Cardiac fibroblast (primary cell): ENCODE data around the gene XAB2.

Source experiments
- DNase-seq, 2 donors: peaks; one replicate each; pipeline versions ENCODE4 v3.0.0 to v3.0.0-alpha.2; 2010; ENCODE audit warnings: low read depth in 2 of 2
- H3K4me3 ChIP-seq, 2 donors: replicated peaks in 1 of 2; 1 replicate in 1 of 2; 2 replicates in 1 of 2; pipeline ENCODE4 v1.5.1; 2011; ENCODE audit warnings: low read depth in 2 of 2, low read length in 2 of 2, mild to moderate bottlenecking in 2 of 2, moderate library complexity in 1 of 2
- TF ChIP-seq, protein P1 (sequence below): IDR thresholded peaks from one replicate; pipeline ENCODE4 v1.5.1; 2011; ENCODE audit warnings: low read depth, mild to moderate bottlenecking, low read length, inconsistent platforms

The XAB2 gene

DNA sequence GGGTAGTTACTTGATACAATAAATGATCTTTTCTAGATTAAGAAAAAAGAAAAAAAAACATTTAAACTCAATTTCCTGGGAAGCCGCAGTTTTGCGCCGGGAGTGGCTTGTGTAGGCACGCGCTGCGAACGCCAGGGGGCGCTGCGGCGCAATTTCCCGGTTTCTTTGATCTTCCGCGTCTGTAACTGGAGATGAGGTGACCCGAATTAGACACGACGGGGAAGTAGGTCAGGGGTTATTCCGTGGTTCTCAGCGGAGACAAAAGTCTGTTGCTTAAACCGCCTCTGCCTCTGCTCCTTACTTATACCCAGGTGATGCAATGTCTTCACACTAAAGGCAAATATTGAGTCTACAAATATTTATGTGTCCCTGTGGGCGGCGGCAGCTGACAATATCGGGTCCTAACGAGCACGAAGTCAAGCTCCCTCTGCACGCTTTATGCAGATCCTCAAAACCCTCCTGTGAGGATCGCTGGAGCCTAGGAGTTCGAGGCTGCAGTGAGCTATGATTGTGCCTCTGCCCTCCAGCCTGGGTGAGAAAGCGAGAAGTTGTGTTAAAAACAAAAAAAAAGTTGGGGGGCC lies 22.8 kb upstream of the XAB2 start:
- TF ChIP-seq, protein P1, sequence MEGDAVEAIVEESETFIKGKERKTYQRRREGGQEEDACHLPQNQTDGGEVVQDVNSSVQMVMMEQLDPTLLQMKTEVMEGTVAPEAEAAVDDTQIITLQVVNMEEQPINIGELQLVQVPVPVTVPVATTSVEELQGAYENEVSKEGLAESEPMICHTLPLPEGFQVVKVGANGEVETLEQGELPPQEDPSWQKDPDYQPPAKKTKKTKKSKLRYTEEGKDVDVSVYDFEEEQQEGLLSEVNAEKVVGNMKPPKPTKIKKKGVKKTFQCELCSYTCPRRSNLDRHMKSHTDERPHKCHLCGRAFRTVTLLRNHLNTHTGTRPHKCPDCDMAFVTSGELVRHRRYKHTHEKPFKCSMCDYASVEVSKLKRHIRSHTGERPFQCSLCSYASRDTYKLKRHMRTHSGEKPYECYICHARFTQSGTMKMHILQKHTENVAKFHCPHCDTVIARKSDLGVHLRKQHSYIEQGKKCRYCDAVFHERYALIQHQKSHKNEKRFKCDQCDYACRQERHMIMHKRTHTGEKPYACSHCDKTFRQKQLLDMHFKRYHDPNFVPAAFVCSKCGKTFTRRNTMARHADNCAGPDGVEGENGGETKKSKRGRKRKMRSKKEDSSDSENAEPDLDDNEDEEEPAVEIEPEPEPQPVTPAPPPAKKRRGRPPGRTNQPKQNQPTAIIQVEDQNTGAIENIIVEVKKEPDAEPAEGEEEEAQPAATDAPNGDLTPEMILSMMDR: peak; percentile 96
- peak; percentile 72 to 81 for DNase-seq
- peak overlapping the region in 1 of 2 donors; percentile 17 for H3K4me3 ChIP-seq

DNA sequence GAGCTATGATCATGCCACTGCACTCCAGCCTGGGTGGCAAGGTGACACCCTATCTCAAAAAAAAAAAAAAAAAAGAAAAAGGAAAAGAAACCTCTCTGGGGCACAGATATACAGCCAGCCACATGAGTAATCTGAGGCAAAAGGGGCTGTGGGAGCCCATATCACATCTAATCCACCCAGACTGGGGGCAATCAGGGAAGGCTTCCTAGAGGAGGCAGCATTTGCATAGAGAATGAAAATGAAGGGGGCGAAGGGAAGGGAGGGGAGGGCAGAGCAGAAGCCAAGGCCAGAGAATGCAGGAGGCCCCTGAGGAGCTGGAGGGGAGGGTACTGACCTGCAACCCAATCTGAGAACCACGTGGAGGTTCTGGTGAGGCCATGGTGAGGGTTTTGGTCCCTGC lies 20.8 kb upstream of the XAB2 start:
- TF ChIP-seq, protein P1: no peak
- H3K4me3 ChIP-seq: no peak overlapping the region
- DNase-seq: no peak

DNA sequence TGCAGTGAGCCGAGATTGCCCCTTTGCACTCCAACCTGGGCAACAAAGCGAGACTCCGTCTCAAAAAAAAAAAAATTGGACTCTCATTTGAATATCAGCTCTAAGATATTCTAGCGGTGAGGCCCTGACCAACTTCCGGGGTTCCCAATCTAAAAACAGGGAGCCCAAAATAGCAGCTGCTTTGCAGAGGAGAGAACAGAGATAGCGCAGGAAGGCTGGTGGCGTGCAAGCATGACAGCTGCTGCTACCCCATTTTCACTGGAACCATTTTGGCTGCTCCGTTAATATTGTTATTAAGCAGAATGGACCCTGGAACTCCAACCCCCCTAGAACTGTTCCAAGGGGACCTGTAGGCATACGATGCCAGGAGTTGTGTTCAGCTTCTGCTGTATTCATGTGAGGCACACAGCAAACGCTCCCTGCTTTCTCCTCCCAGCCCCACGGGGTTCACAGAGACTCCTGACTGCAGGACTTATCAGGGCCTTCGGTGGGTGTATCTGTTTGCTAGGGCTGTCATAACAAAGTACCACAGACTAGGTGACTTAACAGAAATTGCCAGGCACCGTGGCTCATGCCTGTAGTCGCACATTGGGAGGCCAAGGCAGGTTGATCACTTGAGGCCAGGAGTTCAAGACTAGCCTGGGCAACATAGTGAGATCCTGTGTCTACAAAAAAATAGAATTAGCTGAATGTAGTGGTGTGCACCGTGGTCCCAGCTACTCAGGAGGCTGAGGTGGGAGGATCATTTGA lies 19.1 kb upstream of the XAB2 start:
- TF ChIP-seq, protein P1: no peak
- H3K4me3 ChIP-seq: no peak overlapping the region
- DNase-seq: no peak

DNA sequence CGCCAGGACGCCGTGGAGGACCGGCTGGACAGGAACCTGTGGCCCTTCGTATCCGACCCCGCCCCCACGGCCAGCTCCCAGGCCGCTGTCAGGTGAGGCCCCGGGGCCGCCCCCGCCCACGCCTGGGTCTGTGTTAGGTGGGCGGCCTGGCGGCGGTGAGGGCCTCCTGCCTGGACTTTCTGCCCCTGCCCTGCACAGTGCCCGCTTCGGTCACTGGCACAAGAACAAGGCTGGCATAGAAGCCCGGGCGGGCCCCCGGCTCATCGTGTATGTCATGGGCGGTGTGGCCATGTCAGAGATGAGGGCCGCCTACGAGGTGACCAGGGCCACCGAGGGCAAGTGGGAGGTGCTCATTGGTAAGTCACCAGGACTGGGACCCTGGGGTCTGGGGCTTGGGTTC lies 17.8 kb upstream of the XAB2 start:
- TF ChIP-seq, protein P1: no peak
- DNase-seq: no peak
- no peak overlapping the region for H3K4me3 ChIP-seq

DNA sequence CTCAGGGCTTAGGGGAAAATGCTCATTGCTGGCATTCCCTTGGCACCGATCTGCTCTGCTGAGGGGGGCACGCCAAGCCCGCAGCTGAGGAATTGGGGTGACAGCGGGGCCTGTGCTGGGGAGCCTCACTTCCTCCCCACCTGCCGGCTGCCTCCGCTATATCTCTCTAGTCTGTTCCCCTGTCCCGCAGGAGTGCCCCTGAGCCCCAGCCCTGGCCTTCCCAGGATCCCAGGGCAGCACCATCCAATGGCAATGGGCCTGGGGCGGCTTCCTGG lies 17.0 kb upstream of the XAB2 start:
- no peak overlapping the region for H3K4me3 ChIP-seq
- no peak for DNase-seq
- TF ChIP-seq, protein P1: no peak

DNA sequence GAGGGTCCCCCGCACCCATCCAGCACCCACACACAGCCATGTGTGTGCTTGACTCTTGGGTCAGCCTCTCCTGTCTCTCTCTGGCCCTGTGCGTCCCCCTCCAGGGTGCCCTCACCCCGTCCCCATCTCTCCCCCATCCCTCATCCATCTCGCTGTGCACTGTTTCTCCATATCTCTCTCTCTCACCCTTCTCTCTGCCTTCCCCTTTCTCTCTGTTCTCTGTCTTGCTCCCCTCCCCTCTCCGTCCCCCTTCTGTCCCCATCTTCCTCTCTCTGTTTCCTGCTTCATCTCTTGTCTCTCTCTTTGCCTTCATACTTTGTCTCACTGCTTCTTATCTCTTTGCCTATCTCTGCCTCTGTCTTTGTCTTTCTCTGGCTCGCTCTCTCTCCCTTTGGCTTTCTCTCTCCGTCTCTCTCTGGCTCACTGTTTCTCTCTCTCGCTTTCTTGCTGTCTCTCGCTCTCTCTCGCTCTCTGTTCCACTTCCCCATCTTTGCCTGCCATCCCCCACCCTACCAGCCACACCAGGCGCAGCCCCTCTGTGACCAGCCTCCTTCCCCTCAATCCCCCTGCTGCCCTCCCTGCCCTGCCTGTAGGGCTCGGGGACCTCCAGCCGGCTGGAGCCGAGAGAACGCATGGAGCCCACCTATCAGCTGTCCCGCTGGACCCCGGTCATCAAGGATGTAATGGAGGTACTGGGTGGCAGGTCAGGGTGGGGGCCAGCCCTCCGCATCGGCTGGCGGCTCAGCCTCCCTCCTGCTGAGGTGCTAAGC lies 16.5 kb upstream of the XAB2 start:
- H3K4me3 ChIP-seq: no peak overlapping the region
- DNase-seq: no peak

More for the DNA sequence above, 16.5 kb upstream of the XAB2 start:
- TF ChIP-seq, protein P1: no peak
